Glomerular visceral epithelial cell (primary cell): Measurements from ENCODE around the gene KRTAP9-9.
"Not testable (repeated sequence)": the region's sequence is repeated elsewhere in the genome, so short reads cannot be mapped to it uniquely, and the experiment has no call there.

Experiments used
- DNase-seq: peaks from one replicate; pipeline ENCODE4 v3.0.0-alpha.2; 2016; ENCODE audit errors: extremely low spot score

The KRTAP9-9 gene

GRCh38 chr17:41265078-41265477, 9.9 kb downstream of the KRTAP9-9 start, which contains the start of gene KRTAP9-6:
TSS of gene KRTAP9-6 (plus strand) at chr17:41265378. CDS start at chr17:41265378, 0 bp downstream.
- DNase-seq: no peak

GRCh38 chr17:41267711-41268110, 12.5 kb downstream of the KRTAP9-9 start:
- DNase-seq: no peak

- DNase-seq: not testable (repeated sequence)
These were observed 16.1 kb downstream of the KRTAP9-9 start for GRCh38 chr17:41271323-41271722.

GRCh38 chr17:41271858-41272257, 16.7 kb downstream of the KRTAP9-9 start:
- DNase-seq: no peak

GRCh38 chr17:41275648-41276190, 20.5 kb downstream of the KRTAP9-9 start, which contains the start of gene KRTAP9-7:
TSS of gene KRTAP9-7 (plus strand) at chr17:41275698. CDS start at chr17:41275698, 0 bp downstream.
- not testable (repeated sequence) for DNase-seq

DNA sequence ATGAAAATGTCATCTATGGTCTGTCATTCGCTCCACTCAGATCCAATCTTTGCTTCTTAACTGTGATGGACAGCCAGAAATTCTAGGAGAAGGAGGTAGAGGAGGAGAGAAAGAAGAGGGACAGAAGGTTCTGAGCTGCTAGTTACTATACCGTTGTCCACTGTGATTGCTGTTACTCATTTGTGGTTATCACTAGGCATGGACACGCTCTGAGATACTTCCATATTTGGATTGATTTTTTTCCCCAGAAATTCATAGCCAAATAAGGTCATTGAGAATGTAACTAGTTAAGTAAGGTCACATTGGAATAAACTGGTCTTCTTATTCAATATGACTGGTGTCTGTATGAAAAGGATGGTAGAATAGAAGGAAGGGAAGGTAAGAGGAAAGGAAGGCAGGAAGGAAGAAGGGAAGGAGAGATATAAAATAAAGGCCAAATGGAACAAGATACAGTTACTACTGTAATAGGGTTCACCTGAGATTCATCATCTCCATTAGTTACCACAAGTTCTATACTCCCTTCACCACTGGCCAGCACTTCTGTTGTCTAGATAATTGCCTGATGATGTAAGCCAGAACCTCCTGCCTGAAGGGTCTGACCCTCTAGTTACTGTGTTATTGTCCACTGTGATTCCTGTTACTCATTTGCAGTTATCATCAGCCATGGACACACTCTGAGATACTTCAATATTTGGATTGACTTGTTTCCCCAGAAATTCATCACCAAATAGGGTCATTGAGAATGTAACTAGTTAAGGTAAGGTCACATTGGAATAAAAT, 23.2 kb downstream of the KRTAP9-9 start:
- DNase-seq: peak; percentile 70

GRCh38 chr17:41284043-41284442, 28.9 kb downstream of the KRTAP9-9 start:
- no peak for DNase-seq

- DNase-seq: no peak
These were observed 29.4 kb downstream of the KRTAP9-9 start for GRCh38 chr17:41284546-41284945.

DNA sequence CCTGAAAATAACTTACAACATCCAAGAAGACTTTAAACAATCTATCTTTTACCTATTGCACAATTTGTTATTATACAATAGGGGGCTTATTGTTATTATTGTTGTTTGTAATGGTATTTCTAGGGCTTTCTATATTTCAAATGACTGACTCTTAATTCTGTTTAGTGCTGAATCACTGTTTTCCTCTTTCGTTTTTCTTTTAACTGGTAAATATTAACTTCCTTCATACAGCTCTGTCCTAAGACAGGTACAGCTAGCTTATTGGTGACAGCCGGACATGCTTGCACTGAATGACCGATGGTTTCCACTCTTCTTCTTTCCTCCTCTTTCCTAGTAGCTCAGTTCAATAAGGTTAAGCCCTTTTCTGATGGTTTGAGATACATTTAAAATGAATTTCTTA, 31.9 kb downstream of the KRTAP9-9 start:
- no peak for DNase-seq

DNA sequence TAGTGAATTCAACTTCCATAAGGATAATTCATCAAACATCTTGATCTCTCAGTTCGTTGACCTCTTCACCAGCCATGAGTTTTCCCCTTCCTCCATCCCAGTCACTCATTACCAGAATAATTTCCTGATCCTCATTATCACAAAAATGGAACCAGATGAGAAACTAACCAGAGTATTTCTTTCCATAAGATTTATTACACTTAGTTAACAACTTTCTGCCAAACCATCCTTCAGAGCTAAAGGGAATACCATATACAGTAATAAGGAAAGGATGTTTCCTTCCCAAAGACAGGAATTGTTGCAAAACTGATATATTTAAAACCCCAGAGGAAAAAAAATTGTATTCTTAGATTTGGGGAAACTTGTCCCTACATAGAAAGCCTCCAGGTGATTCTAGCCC, 38.8 kb downstream of the KRTAP9-9 start:
- DNase-seq: no peak

- DNase-seq: no peak
These were observed 41.7 kb downstream of the KRTAP9-9 start for GRCh38 chr17:41296846-41297245.

GRCh38 chr17:41298458-41299135, 43.4 kb downstream of the KRTAP9-9 start:
- no peak for DNase-seq

DNA sequence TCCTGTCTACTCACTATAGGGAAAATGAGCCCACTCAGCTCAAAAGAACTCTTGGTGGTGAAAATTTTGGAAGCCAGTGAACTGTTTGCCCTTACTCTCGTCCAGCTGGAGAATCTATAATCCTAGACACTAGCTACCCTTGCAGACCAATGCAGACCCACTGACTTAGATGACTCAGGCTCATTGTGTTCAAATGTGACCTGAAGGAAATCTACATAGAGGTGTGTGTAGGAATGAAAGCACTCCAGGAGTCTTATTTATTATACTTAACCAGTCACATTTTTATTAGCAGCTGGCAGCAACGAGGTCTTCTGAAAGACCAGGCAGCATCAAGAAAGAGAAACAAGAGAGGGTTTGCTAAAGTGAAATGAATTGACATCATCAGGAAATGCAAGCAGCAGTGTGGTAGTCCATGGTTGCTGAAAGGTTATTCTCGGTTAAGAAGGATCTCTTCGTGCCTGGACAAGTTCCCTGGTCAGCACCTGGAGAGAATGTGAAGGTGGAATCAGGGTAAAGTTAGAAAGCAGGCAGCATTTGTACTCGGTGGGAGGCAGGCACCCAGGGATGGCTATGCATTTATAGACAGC, 46.1 kb downstream of the KRTAP9-9 start:
- no peak for DNase-seq

GRCh38 chr17:41301916-41302901, 47.0 kb downstream of the KRTAP9-9 start, which contains the start of gene KRTAP29-1:
TSS of gene KRTAP29-1 (minus strand) at chr17:41302851. CDS start at chr17:41302851, 0 bp downstream.
- no peak for DNase-seq

GRCh38 chr17:41302981-41303380, 47.8 kb downstream of the KRTAP9-9 start:
- DNase-seq: no peak

- DNase-seq: no peak
These were observed 48.9 kb downstream of the KRTAP9-9 start for GRCh38 chr17:41304091-41304490.
